Heart left ventricle (tissue), 16 donors: ENCODE results near the gene RNF40. TPM values are rescaled to one million over a fixed set of nuclear protein-coding genes. Genes with fewer than 3 reads are reported as not detected.

Experiments
- ATAC-seq, 4 donors: fragments of 200-7000 bp; cut with Tn5 transposase; one replicate each; pipeline ENCODE4 v1.9.1; 2020 to 2022; ENCODE audit warnings: moderate library complexity in 4 of 4, mild to moderate bottlenecking in 3 of 4, moderate number of reproducible peaks in 1 of 4
- DNase-seq, 5 donors: peaks; one replicate each; pipeline ENCODE4 v3.0.0-alpha.2; 2020
- H3K27ac ChIP-seq, 12 donors: fragments of 200-600 bp; sonication (generic) in 4 of 12; one replicate each; pipeline versions ENCODE4 v1.5.0 to v1.8.0; 2016 to 2022; ENCODE audit warnings: mild to moderate bottlenecking in 2 of 12
- H3K27me3 ChIP-seq, 9 donors: fragments of 200-600 bp; sonication (generic) in 2 of 9; one replicate each; pipeline versions ENCODE4 v1.5.1 to v1.8.0; 2016 to 2022; ENCODE audit warnings: mild to moderate bottlenecking in 3 of 9
- H3K36me3 ChIP-seq, 9 donors: fragments of 200-600 bp; sonication (generic) in 2 of 9; one replicate each; pipeline versions ENCODE4 v1.5.0 to v1.8.0; 2018 to 2022; ENCODE audit warnings: mild to moderate bottlenecking in 2 of 9
- H3K4me1 ChIP-seq, 12 donors: fragments of 200-600 bp; sonication (generic) in 4 of 12; one replicate each; pipeline versions ENCODE4 v1.5.0 to v1.8.0; 2016 to 2022; ENCODE audit warnings: mild to moderate bottlenecking in 3 of 12
- H3K4me3 ChIP-seq, 12 donors: fragments of 200-600 bp; sonication (generic) in 4 of 12; one replicate each; pipeline versions ENCODE4 v1.5.0 to v1.8.0; 2017 to 2022; ENCODE audit warnings: mild to moderate bottlenecking in 9 of 12, moderate library complexity in 4 of 12
- H3K9me3 ChIP-seq, 12 donors: fragments of 200-600 bp; sonication (generic) in 4 of 12; one replicate each; pipeline versions ENCODE4 v1.5.0 to v1.8.0; 2016 to 2022; ENCODE audit warnings: mild to moderate bottlenecking in 1 of 12
- CTCF ChIP-seq, 12 donors: fragments of 200-600 bp; sonication (generic) in 4 of 12; IDR thresholded peaks; one replicate each; pipeline versions ENCODE4 v1.5.0 to v1.8.0; 2018 to 2022; ENCODE audit warnings: antibody characterized with exemption in 12 of 12, mild to moderate bottlenecking in 5 of 12
- POLR2A ChIP-seq, 2 donors: fragments of 450-650 bp; IDR thresholded peaks; one replicate each; pipeline ENCODE4 v1.6.1; 2017; ENCODE audit warnings: antibody characterized with exemption in 2 of 2, mild to moderate bottlenecking in 2 of 2, moderate library complexity in 2 of 2
- WGBS, 4 donors: extraction: QIAGEN DNeasy Blood & Tissue Kit in 2 of 4; methylation state at CpG; one replicate each; pipeline versions ENCODE4 v1.1.5 to v1.1.7; 2013 to 2018; 5-methylcytosine and 5-hydroxymethylcytosine counted together
- intact Hi-C, 10 donors: fragments of 100-400 bp; cut with DNase I; formaldehyde crosslinking; loops; one replicate each; pipeline versions ENCODE4 v1.11.1 to v1.14.2; 2022
- polyA plus RNA-seq, 2 donors: library from polyadenylated mRNA; stranded (reverse); fragments of 200-250 nt; gene quantifications; one replicate each; pipeline ENCODE4 v1.2.3, GENCODE V29; 2013
- total RNA-seq, 9 donors: library from RNA; depleted of rRNA in 2 of 9; stranded (reverse); fragments of >200 nt in 2 of 9; fragmentation: NEBNext Ultra II Directional in 3 of 9; extraction: Animal tissue kit (Norgen Biotek cat#: 25700) in 3 of 9; gene quantifications; one replicate each; pipeline versions ENCODE4 v1.1.0 to v1.2.4, GENCODE V29; 2016 to 2023
- donor health status: ischemic (EF 13 %, LVEDD 7.1; RV severe dilation, severe dysfunction).
- donor health status: healthy with polysubstance abuse.
- donor health status: DM: no; HTN: yes; CAD: no.
- donor health status: DM: no; HTN: no; CAD: no.
- donor health status: ischemic (EF 25% LVEDD 6.9; RV normal size, moderate dysfunction).
- donor health status: ischemic (EF 25% LVEDD 5.7; RV mildly dilated, moderate dysfunction).
- donor health status: healthy.
- donor health status: DM: yes; HTN: yes; CAD: no.
- donor health status: ischemic (EF 35%, LVEDD 5.7; RV mildly dilated, moderate dysfunction).
- donor health status: nonischemic (EF 11% LVEDD 7.7; RV severe dilation, severe dysfunction).
- donor health status: DM: yes; HTN: yes; CAD: no.
- donor health status: PGD.
- donor health status: ischemic (EF 29% LVEDD 5.4; RV normal size, mild dysfunction).
- donor health status: nonischemic (EF 23%, LVEDD 6.1; RV moderate dilation, normal function).

Gene RNF40
- total and polyA plus RNA-seq, 11 donors = 29.3 to 66.9 (median 50.3) TPM

DNA sequence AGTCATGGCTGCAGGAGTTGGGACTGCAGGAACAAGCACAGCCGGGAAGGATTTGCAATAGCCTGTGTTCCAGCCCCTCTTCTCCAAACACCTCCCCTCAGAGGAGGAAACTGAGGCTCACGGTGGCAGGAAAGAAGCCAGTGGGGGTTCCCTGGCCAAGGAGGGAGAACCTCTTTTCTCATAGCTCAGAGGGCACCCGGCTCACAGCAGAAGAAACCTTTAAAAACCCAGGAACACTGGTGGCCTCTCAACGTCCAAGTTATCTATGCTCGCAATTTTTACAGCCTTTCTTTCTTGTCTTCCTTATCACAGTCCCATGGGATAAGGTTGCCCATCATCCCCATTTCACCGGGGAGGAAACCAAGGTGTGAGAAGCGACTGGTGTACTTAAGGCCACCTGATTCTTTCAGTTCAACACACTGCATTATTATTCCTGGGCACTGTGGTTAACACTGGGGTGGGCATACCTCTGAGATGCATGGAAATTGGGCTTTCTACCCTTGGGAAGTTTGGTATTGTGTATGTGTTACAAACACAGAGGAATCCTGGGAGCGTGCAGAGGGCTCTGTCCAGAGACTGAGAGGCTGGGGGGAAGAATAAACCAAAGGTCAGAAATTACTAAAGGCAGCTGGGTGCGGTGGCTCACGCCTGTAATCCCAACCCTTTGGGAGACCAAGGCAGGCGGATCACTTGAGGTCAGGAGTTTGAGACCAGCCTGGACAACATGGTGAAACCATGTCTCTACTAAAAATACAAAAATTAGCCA, 25.7 kb downstream of the RNF40 start:
- peaks cover 0 to 26% (median 19%) of the 10 kb centered on the region in 12 donors for H3K4me1 ChIP-seq
- H3K4me3 ChIP-seq = peak overlapping the region; percentile 68 to 100 (median 92)
- peak overlapping the region; percentile 89 to 98 (median 94) for H3K27ac ChIP-seq
- intact Hi-C loops = loop anchor here in 5 of 10 donors (1.0 to 2.0 kb wide), 3 partner anchors 17 to 19 kb away; no protein-coding TSS in a partner anchor
- H3K9me3 ChIP-seq = no peaks in the 10 kb centered on the region
- ATAC-seq (no peak), DNase-seq (no peak)
- TF ChIP-seq POLR2A (IDR thresholded peaks at IDR 0.05) (no peak), CTCF (IDR thresholded peaks at IDR 0.05) (no peak)
- H3K27me3 ChIP-seq = no peaks in the 10 kb centered on the region
- peaks cover 0 to 16% (median 10%) of the 10 kb centered on the region in 9 donors for H3K36me3 ChIP-seq
- WGBS, 4 donors = 35 to 40% (median 38%) methylated on average over 11 of the region's 11 CpGs

GRCh38 chr16:30793508-30794069, 31.5 kb downstream of the RNF40 start:
- no peak for DNase-seq
- Histone ChIP-seq H3K4me1 (no peaks in the 10 kb centered on the region), H3K4me3 (no peak overlapping the region), H3K27me3 (no peaks in the 10 kb centered on the region), H3K36me3 (no peaks in the 10 kb centered on the region), H3K9me3 (no peaks in the 10 kb centered on the region), H3K27ac (no peak overlapping the region)
- no peak for TF ChIP-seq CTCF (IDR thresholded peaks at IDR 0.05)
- peak in 1 of 4 donors; percentile 8 for ATAC-seq
- WGBS, 4 donors = 74 to 93% (median 84%) methylated on average over 6 to 7 of the region's 7 CpGs
- intact Hi-C loops = no loop called here

DNA sequence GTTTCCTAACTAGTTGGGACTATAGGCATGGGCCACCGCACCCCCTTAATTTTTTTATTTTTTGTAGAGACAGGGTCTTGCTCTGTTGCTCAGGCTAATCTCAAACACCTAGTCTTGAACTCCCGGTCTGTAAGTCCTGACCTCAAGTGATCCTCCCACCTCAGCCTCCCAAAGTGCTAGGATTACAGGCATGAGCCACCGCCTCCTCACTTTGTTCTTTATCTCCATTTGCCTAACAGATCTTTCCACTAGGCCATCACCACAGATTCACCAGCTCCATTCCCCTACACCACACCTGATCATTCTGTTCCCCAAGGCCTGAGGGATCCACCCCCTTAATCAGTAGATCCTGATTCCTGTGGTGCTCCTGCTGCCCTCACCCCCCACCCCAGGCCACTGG, 32.5 kb downstream of the RNF40 start:
- Histone ChIP-seq H3K36me3 (no peaks in the 10 kb centered on the region), H3K27me3 (no peaks in the 10 kb centered on the region), H3K4me3 (no peak overlapping the region), H3K4me1 (no peaks in the 10 kb centered on the region), H3K9me3 (no peaks in the 10 kb centered on the region), H3K27ac (no peak overlapping the region)
- WGBS, 4 donors = 82 to 94% (median 91%) methylated on average over 3 of the region's 3 CpGs
- ATAC-seq = no peak
- DNase-seq = no peak
- no peak for TF ChIP-seq POLR2A (IDR thresholded peaks at IDR 0.05)
- no peak for TF ChIP-seq CTCF (IDR thresholded peaks at IDR 0.05)
- intact Hi-C loops = loop anchor here in 1 of 10 donors (5.0 kb wide), 1 partner anchor 32 kb away; the partner anchor contains the start of genes CFAP119 and RNF40

- H3K36me3 ChIP-seq = no peaks in the 10 kb centered on the region
- intact Hi-C loops = loop anchor here in 1 of 10 donors (5.0 kb wide), 1 partner anchor 35 kb away; the partner anchor contains the start of genes CFAP119 and RNF40
- ATAC-seq (peak in 1 of 4 donors; percentile 22), DNase-seq (peak in 1 of 5 donors; percentile 5)
- WGBS, 4 donors = 67 to 79% (median 75%) methylated on average over 8 of the region's 8 CpGs
- TF ChIP-seq POLR2A (IDR thresholded peaks at IDR 0.05) = no peak
- TF ChIP-seq CTCF (IDR thresholded peaks at IDR 0.05) = no peak
- no peak overlapping the region for H3K4me3 ChIP-seq
- no peaks in the 10 kb centered on the region for H3K9me3 ChIP-seq
- peaks cover 0 to 4% (median 0%) of the 10 kb centered on the region in 12 donors for H3K4me1 ChIP-seq
- H3K27me3 ChIP-seq = no peaks in the 10 kb centered on the region
- no peak overlapping the region for H3K27ac ChIP-seq
These were observed 35.7 kb downstream of the RNF40 start for GRCh38 chr16:30797670-30798309.
